ENCODE results near the gene SLC5A1. TPM values are rescaled to one million over a fixed set of nuclear protein-coding genes. Genes with fewer than 3 reads are reported as not detected.

SLC5A1 gene
- total and polyA plus RNA-seq, 9 of the 15 experiments (the other 6 are each of a cell fraction or from before 2014, with no cell fraction given) = not detected

DNA sequence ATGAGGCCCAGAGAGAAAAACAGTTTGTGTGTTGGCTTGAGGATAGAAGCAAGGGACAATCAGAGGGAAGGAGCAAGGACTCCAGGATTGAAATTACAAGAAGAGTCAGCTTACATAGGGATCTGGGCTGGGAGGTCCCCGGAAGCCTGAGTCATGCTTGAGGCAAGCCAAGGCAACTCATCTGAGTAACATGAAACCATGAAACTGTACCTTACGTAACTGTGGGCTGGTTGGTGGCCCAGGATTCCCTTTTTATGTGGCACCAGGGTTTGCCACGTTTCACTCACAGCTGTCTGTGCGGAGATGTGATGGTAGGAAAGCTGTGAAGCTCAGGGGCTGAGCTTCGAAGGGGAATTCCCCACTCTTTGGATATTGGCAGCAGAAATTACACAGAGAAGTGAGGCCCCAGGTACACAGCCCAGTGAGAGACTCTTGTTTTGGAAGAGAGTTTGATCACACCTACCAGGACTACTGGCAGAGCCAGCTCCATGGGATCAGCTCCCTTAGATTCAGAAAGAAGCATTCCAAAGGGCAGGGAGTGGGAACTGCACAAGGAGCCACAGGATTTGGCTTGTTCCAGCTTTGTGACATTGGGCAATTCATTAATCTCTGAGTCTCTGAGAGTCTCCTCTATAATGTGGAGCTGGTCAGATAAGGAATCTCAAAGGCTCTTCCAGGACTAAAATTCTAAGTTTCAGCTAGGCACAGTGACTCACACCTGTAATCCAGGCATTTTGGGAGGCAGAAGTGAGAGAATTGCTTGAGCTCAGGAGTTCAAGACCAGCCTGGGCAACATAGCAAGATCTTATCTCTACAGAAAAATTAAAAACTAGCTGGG is 7.8 kb downstream of the SLC5A1 start (continued):
- TF ChIP-seq ESRRB (CRISPR knock-in tag; IDR thresholded peaks at IDR 0.05; ENCODE audit: borderline replicate concordance) (no peak), RNF2 (IDR thresholded peaks at IDR 0.05) (no peak), ETV1 (tag; conservative IDR thresholded peaks at IDR 0.05; ENCODE audit: low read depth) (no peak), RFX5 (IDR thresholded peaks at IDR 0.05; ENCODE audit: low read depth, low read length) (no peak), NR3C1 (CRISPR knock-in tag; IDR thresholded peaks at IDR 0.05) (no peak), ZNF354B (CRISPR knock-in tag; IDR thresholded peaks at IDR 0.05) (no peak), POU5F1 (IDR thresholded peaks at IDR 0.05; ENCODE audit: borderline replicate concordance, low read depth, low read length, partially characterized antibody) (no peak), ATF1 (CRISPR knock-in tag; IDR thresholded peaks at IDR 0.05) (no peak), ATF1 (tag; IDR thresholded peaks at IDR 0.05) (0 out of 2 replicates have a peak, but pooled peaks have one; percentile 11), HEY1 (CRISPR knock-in tag; IDR thresholded peaks at IDR 0.05; ENCODE audit: borderline replicate concordance) (no peak), KDM5B (IDR thresholded peaks at IDR 0.05; ENCODE audit: insufficient replicate concordance, low read depth, low read length) (no peak), POLR3A (IDR thresholded peaks at IDR 0.05; ENCODE audit: borderline replicate concordance, extremely low read depth, insufficient read depth, insufficient read length) (no peak), FOXK1 (CRISPR knock-in tag; IDR thresholded peaks at IDR 0.05; ENCODE audit: borderline replicate concordance) (no peak), ZNF507 (tag; conservative IDR thresholded peaks at IDR 0.05) (no peak), ZNF75A (CRISPR knock-in tag; IDR thresholded peaks at IDR 0.05) (no peak), MECOM (CRISPR knock-in tag; IDR thresholded peaks at IDR 0.05) (no peak), ZNF143 (CRISPR knock-in tag; IDR thresholded peaks at IDR 0.05) (no peak), EZH2 (IDR thresholded peaks at IDR 0.05; ENCODE audit: borderline replicate concordance, low read depth, low read length) (no peak), SAFB2 (IDR thresholded peaks at IDR 0.05; ENCODE audit: borderline replicate concordance, low read depth, low read length, severe bottlenecking) (no peak), RFX1 (IDR thresholded peaks at IDR 0.05) (no peak), ZNF584 (CRISPR knock-in tag; IDR thresholded peaks at IDR 0.05; ENCODE audit: low read depth) (peak; percentile 59; the same call in 1 of the 2 replicates), HDAC6 (IDR thresholded peaks at IDR 0.05; ENCODE audit: low read depth, low read length) (no peak), SAP30 (IDR thresholded peaks at IDR 0.05; ENCODE audit: borderline replicate concordance, insufficient read depth, low read depth, low read length, poor library complexity, severe bottlenecking) (no peak)
- TF ChIP-seq, protein P1, sequence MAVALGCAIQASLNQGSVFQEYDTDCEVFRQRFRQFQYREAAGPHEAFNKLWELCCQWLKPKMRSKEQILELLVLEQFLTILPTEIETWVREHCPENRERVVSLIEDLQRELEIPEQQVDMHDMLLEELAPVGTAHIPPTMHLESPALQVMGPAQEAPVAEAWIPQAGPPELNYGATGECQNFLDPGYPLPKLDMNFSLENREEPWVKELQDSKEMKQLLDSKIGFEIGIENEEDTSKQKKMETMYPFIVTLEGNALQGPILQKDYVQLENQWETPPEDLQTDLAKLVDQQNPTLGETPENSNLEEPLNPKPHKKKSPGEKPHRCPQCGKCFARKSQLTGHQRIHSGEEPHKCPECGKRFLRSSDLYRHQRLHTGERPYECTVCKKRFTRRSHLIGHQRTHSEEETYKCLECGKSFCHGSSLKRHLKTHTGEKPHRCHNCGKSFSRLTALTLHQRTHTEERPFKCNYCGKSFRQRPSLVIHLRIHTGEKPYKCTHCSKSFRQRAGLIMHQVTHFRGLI (CRISPR knock-in tag; IDR thresholded peaks at IDR 0.05) = no peak
- TF ChIP-seq, protein P2, sequence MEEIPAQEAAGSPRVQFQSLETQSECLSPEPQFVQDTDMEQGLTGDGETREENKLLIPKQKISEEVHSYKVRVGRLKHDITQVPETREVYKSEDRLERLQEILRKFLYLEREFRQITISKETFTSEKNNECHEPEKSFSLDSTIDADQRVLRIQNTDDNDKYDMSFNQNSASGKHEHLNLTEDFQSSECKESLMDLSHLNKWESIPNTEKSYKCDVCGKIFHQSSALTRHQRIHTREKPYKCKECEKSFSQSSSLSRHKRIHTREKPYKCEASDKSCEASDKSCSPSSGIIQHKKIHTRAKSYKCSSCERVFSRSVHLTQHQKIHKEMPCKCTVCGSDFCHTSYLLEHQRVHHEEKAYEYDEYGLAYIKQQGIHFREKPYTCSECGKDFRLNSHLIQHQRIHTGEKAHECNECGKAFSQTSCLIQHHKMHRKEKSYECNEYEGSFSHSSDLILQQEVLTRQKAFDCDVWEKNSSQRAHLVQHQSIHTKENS (CRISPR knock-in tag; IDR thresholded peaks at IDR 0.05) = no peak
- TF ChIP-seq, protein P3, sequence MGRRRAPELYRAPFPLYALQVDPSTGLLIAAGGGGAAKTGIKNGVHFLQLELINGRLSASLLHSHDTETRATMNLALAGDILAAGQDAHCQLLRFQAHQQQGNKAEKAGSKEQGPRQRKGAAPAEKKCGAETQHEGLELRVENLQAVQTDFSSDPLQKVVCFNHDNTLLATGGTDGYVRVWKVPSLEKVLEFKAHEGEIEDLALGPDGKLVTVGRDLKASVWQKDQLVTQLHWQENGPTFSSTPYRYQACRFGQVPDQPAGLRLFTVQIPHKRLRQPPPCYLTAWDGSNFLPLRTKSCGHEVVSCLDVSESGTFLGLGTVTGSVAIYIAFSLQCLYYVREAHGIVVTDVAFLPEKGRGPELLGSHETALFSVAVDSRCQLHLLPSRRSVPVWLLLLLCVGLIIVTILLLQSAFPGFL (CRISPR knock-in tag; IDR thresholded peaks at IDR 0.05) = no peak

Measured in K562 (cell line).